KBM-7 (cell line): ENCODE measurements around the gene TTLL6.
A peak's percentile ranks its signal among the peaks of the same experiment; 100 is the strongest.

Experiments used
- DNase-seq: peaks from one replicate; pipeline ENCODE4 v3.0.0-alpha.2; 2015
- in situ Hi-C: fragments of 300-500 bp; cut with MboI; formaldehyde crosslinking; loops from 2 replicates; pipeline ENCODE4 v1.14.3; 2020; ENCODE audit warnings: low sequenced_read_pairs, low pct_unique_long_range_greater_than_20kb, mixed read lengths

Gene TTLL6

DNA sequence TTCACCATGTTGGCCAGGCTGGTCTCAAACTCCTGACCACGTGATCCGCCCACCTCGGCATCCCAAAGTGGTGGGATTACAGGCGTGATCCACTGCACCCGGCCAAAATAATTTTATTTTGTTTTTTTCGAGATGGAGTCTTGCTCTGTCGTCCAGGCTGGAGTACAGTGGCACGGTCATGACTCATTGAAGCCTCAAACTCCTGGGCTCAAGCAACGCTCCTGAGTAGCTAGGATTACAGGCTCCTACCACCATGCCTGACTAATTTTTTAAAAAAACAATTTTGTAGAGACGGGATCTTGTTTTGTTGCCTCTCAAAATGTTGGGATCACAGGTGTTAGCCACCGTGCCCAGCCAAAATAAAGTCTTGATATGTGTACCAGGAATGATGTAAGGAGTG is 2.4 kb upstream of the TTLL6 start:
- in situ Hi-C loops: loop anchor here (10.0 kb wide), 1 partner anchor 55 kb away; no protein-coding TSS in a partner anchor
- no peak for DNase-seq

DNA sequence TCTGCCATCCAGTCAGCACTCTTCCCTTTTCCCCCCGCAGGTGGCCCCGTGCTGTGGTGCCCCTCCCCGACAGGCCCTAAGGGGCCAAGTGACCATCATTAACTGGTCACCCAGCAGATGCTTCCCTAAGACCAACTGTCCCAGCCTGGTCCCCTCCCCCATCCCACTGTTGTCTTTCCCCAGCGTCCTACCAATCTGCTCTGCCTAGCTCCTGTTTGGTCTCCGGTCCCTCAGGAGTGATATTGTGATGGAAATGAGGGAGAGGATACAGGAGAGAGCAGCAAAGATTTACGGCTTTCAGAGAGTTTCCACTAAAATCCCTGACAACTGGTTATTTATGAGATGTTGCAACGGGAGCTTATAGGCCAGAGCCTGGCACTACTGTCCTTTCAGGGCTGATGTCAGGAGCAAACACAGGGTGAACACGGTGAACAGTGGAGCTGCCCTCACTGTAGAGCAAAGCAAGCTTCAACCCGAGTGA is 1.4 kb upstream of the TTLL6 start:
- in situ Hi-C loops: loop anchor here (10.0 kb wide), 1 partner anchor 56 kb away; no protein-coding TSS in a partner anchor
- no peak for DNase-seq

DNA sequence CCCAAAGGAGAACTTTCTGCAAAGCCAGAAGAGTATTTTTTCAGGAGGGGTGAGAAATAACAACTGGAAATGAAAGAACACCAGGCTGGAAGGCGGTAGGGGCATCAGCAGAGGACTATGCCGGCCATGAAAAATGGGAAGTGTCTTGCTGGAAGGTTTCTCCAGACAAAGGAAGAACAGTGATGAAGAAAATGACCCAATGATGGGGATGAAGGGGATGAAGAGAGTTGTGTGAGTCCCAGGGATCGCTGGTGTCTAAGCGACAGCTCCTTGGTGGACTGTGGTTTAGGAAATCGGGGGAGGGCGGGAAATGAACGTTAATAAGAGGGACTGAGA is 623 bp downstream of the TTLL6 start:
- in situ Hi-C loops: loop anchor here (10.0 kb wide), 1 partner anchor 58 kb away; no protein-coding TSS in a partner anchor
- no peak for DNase-seq

DNA sequence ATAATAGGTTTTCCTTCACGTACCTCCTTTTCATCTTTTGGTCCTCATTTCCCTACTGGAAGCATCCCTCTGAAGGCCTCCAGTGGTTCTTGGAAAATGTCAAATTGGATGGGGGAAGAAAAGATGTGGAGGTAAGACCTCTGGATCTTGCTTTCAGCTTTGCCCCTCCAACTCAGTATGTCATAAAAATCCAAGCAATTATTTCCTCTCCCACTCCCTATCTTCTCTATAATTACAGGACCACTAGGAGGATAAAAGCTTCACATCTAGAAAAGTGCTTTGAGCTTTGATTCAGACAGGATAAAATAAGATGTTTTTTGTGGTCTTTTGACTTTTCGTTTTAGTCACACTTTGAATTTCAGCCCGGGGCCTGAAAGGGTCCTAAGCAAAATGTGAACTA is 1.7 kb downstream of the TTLL6 start:
- in situ Hi-C loops: loop anchor here (10.0 kb wide), 1 partner anchor 59 kb away; no protein-coding TSS in a partner anchor
- no peak for DNase-seq

DNA sequence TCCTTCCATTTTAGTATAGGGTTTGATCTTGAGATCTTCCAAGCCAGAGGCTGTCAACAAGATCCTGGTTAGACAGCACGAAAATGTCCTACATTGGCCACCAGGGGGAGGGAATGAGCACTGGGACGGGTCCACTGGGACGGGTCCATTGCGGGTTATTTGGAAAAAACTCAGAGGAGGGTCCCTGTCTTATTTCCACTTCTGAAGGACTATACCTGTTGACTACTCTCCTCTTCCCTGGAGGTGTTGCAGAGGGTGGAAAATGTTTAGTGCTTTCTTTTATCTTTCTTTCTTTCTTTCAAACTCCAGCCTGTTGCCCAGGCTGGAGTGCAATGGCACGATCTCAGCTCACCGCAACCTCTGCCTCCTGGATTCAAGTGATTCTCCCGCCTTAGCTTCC is 2.5 kb downstream of the TTLL6 start:
- in situ Hi-C loops: loop anchor here (10.0 kb wide), 1 partner anchor 60 kb away; no protein-coding TSS in a partner anchor

DNA sequence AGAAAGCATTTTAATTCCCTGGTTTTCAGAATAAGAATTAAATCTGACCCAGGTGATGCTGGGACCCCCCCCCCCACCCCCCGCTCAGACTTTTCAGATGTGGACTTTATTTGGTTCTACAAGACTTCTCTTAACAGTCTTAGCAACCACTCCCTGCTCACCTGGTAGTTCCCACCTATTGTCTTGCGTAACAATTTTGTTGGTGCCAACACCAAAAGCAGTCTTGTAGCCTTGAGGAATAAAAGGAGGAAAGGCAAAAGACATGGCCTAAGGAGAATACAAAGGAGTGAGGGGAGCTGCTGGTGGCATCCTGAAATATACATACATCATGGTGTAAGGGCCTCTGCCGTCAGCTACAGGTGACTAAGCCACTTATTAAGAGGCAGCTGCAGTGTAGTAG is 5.0 kb downstream of the TTLL6 start:
- in situ Hi-C loops: loop anchor here (10.0 kb wide), 1 partner anchor 63 kb away; no protein-coding TSS in a partner anchor
- DNase-seq: no peak

More for the DNA sequence above, 2.5 kb downstream of the TTLL6 start:
- DNase-seq: peak; percentile 56

DNA sequence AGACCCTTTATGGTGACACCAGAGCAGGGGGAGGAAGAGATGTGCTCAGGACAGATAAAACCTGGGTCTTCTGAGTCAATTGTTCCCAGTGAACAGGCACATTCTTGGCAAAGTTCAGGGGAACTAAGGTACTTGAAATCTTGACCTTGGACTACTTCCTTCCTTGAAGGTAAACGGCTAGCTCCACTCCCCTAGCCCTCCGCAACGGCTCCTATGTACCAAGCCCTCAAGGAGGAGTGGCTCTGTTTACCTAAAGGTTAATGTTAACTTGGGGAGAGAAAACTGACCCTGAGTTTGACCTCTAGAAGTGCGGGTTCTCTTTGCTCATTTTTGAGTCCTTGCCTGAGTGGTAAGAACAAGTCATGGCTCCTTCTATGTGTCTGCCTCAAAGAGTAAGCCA is 7.8 kb downstream of the TTLL6 start:
- in situ Hi-C loops: no loop called here
- no peak for DNase-seq

DNA sequence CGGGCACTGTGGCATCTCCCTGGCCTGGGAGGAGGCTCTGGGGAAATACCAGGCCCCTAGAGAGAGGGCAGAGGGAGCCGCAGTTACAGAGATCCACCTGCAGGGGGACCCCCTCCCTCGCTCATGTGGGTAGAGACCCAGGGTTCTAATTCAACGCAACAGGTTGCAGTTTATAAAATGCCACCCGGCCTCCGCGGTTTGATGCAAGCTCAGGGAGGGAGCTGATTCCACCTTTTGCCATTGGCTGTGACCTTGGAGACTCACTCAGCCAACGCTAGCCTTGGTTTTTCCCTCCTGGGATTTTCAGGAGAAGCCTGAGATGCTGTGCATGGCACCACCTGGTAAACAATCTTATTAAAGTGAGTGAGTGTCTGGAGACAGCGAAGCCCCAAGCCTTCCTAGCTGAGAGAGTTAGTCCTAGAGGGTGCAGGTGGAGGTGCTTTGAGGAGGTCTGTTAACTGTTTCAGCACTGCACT is 12.1 kb downstream of the TTLL6 start:
- in situ Hi-C loops: no loop called here
- peak; percentile 70 for DNase-seq

DNA sequence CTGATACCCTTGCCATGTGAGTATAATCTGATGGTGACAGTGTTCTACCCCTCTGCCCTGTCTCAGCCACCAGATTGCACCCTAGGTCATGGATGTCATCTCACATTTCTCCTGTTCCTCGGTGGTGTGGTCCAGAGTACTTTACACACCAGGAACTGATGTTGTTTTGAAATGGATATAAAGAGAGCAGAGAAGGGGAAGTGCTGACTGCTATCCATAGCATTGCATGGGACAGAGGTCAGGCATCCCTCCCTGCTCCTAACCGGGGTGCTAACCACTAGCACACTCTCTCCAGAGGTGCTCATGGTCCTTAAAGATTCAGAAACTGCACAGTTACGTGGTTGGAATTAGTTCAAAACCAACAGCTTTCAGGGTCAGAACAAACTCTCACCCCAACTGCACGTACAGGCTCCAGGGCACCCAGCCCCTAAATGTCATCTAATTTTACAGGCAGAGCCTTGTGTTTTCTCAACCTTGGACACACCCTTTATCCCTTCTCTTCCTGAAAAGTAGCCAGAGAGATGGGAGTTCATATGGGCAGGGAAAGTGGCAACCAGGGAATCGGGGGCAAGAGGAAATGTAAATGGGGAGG is 16.3 kb downstream of the TTLL6 start:
- no peak for DNase-seq
- in situ Hi-C loops: no loop called here

DNA sequence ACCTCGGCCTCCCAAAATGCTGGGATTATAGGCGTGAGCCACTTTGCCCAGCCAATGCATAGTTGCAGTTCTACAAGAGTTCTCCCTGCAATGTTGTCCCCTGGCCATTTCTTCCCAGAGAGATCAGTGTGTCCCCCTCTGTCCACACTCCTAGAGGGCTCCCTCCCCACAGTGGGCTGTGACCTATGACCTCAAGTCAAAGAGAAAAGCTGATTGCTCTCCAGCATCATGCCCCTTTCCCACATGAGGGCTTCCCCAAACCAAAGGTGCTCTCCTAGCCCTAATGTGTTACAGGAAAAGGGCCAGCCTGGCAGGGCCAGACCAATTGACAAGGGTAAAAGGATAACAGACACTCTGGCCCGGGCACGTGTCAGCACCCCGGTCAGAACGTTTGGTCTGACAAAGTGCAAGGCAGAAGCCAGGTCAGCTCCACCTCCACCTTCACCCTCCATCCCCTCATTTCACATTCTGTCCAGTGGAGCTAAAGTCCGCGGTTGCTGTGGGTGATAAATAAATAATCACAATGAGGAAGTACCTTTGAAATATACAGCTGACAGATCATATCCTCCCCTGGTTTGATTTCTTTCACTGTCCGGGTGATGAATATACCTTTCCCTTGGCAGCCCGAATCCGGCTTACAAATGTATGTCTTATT is 17.8 kb downstream of the TTLL6 start:
- no peak for DNase-seq
- in situ Hi-C loops: loop anchor here (25.0 kb wide), 1 partner anchor 112 kb away; no protein-coding TSS in a partner anchor

DNA sequence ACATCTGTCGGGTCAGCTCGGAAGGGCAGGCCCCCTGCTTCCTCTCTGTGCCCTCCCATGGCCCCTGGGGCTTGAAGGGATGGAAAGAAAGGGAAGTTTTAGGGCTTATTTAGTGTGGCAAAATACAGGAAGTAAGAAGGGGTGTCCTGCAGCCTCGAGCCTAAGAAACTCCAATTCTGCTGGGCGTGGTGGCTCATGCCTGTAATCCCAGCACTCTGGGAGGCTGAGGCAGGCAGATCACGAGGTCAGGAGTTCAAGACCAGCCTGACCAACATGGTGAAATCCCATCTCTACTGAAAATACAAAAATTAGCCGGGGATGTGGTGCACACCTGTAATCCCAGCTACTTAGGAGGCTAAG is 20.9 kb downstream of the TTLL6 start:
- in situ Hi-C loops: loop anchor here (25.0 kb wide), 1 partner anchor 109 kb away; no protein-coding TSS in a partner anchor

DNA sequence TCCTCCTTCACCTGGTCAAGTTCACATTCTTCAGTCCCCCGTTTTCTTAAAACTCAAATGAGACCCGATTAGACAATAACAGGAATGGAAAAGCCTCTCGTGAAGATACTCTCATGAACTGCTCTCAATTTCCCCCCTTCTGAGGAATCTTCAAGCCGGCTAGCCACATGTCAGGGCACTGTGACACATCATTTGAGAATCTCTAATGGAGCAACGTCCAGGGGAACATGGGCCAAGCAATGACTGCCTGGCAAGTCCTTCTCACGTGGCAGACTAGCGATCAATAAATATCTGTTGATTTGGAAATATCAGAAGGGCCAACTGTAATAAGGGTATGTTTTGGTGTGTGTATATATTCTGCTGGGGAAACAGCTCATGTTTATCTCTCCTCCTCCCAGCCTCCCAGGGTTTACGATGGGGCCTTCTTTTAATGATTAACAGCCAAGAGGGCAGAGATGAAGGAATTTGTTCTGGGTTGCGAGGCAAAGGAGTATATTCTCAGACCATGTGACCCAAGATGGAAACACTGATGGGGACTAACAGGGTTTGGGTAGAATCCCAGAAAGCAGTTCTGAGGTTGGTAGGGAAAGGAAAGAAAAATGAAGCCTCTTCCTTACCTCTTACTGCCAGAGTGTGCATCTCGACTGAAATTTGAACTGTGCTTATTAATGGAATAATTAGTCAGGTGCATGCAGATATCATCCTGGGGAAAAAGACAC is 21.4 kb downstream of the TTLL6 start:
- DNase-seq: no peak

More for the DNA sequence above, 20.9 kb downstream of the TTLL6 start:
- DNase-seq: peak; percentile 29

DNA sequence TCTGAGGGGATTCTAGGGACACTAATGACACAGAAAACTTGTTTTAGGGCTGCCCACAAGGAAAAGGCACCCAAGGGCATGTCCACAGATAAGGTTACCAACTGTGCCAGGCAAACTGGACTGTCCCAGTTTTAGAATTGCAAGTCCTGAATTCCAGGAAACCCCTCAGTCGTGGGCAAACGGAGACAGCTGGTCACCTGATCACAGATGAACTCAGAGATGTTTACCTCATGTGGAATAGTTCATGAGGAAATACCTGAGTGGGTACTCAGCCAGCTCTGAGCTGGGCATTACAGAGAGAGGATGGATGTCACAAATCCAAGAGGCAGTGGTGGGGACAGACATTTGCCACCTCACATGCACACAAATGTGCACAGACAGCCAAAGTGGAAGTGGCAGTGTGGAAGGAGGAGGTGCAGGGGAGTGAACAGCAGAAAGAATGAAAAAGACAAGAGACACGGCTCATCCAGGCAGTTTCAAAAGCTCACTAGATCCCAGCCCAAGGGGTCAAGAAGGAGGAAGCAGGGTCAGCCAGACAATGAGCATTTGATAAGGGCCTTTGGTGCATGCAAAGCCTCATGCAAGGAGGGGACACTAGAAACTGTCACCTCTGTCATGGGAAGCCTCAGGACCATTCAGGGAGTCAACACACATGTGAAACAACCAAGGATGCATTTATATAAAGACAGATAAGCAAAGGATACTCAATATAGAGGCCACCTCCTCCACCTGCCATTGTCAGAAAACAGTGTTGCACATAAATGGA is 24.8 kb downstream of the TTLL6 start:
- DNase-seq: no peak
- in situ Hi-C loops: loop anchor here (25.0 kb wide), 1 partner anchor 105 kb away; no protein-coding TSS in a partner anchor

More for the DNA sequence above, 21.4 kb downstream of the TTLL6 start:
- in situ Hi-C loops: loop anchor here (25.0 kb wide), 1 partner anchor 108 kb away; no protein-coding TSS in a partner anchor

DNA sequence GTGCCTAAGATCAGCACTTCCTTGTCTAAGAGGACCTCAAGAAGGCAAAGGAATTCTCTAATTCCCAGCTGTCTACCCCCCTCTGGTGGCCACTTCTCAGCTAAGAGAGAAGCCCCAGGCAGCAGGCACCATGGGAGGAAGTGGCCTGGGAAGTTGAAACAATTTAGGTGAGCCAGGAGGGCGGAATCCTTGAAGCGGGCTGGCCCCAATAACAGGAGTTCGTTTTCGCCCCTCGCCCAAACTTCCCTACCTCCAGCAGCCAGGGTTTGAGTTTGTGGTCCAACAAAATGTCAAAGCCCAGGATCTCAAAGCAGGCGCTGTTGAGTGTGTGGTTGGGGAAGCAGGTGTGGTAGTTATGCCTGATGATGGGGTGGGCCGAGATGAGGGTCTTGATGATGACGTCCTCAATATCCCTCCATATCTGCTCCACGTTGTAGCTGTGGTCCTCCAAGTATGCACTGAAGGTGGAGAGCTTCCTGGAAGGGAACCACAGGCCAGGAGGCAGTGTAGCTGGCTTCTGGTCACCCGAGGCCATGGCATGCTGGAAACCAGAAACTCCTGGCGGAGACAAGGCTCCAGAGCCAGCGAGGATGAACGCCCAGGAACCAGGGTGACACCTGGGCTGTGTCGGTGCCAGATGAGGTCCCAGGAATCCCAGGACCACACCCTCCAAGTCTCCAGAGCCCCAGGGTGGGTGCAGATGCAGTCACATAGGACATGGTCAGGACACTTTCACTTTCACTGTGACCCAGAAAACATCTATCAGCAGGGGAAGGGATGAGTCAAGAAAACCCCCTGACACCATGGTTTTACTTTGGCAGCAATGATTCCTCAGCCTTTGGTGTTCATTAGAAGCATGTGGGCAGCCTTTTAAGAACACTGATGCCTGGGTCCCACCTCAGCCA is 25.6 kb downstream of the TTLL6 start:
- DNase-seq: peak; percentile 84
- in situ Hi-C loops: loop anchor here (25.0 kb wide), 1 partner anchor 104 kb away; no protein-coding TSS in a partner anchor

DNA sequence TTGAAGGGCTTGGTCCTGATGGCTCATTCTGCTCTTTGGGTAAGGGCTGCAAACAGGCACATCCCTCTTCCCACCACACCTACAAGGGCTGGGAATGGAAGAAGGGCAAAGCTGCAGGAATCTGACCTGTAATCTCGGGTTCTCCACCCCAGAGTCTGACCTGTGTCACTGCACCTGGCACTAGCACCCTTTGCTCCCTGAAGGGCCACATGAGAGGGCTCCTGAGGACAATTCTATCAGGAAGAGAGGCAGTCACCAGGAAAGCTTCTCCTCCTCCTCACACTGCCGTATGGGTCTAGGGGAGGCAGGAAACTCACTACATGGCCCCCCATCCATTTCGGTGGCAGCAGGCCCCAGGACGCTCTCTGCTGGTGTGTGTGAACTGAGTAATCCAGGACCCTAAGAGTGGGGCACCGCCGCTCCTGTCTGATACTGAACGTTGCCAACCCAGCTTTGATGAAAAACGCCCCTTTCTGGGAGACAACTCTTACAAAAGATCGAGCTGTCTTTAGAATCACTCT is 26.4 kb downstream of the TTLL6 start:
- in situ Hi-C loops: loop anchor here (25.0 kb wide), 1 partner anchor 103 kb away; no protein-coding TSS in a partner anchor
- no peak for DNase-seq

DNA sequence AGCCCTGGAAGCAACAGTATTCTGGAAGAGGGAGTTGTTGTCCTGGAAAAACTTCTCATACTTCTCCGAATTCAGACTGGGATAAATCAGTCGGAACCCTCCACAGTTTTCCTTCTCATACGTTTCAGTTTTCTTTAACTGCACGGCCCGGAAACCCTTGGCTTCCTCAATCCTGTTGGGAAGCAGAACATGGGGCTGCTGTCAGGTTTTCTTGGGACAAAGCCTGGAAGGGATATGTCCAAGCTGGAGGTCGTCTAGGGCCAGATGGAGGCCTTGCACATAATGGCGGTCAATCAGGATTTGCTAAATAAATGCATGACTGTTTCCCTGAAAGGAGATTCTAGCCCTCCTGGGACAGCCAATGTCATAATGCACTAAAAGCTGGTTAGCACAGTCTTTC is 29.2 kb downstream of the TTLL6 start:
- no peak for DNase-seq
- in situ Hi-C loops: loop anchor here (25.0 kb wide), 1 partner anchor 101 kb away; no protein-coding TSS in a partner anchor

DNA sequence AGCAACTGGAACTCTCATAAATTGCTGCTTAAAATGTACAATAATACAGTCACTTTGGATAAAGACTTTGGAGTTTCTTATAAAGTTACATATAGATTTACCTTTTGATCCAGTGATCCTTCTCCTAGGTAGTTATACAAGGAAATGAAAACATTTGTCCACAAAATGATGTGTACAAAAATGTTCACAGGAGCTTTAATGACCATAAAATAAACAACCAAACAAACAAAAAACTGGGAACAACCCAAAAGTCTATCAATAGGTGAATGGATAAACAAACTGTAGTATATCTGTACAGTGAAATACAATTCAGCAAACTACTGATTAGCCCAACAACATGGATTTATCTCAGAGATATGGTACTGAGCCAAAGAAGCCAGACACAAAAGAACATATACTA is 37.6 kb downstream of the TTLL6 start:
- in situ Hi-C loops: loop anchor here (25.0 kb wide), 1 partner anchor 92 kb away; no protein-coding TSS in a partner anchor

More for the DNA sequence above, 37.6 kb downstream of the TTLL6 start:
- no peak for DNase-seq
